ENCODE data around the gene AK5.

AK5 gene

GRCh38 chr1:77395051-77395450 lies 113.2 kb downstream of the AK5 start:
- TF ChIP-seq SIN3A (IDR thresholded peaks at IDR 0.05; ENCODE audit: borderline replicate concordance, insufficient read depth, low read length) (no peak), FOXP2 (optimal IDR thresholded peaks at IDR 0.05; ENCODE audit: borderline replicate concordance, extremely low read depth, extremely low read length, insufficient read depth) (no peak), POLR2AphosphoS5 (IDR thresholded peaks at IDR 0.05; ENCODE audit: low read depth, low read length) (no peak), REST (IDR thresholded peaks at IDR 0.05; ENCODE audit: insufficient read depth in 1 of 2, low read depth in 2 of 2, low read length in 2 of 2) (no peak), TAF1 (IDR thresholded peaks at IDR 0.05; ENCODE audit: borderline replicate concordance, insufficient read depth, low read length) (no peak)

- no peak for TF ChIP-seq TAF1 (IDR thresholded peaks at IDR 0.05; ENCODE audit: borderline replicate concordance, insufficient read depth, low read length)
- no peak for TF ChIP-seq POLR2AphosphoS5 (IDR thresholded peaks at IDR 0.05; ENCODE audit: low read depth, low read length)
- TF ChIP-seq REST (IDR thresholded peaks at IDR 0.05; ENCODE audit: insufficient read depth in 1 of 2, low read depth in 2 of 2, low read length in 2 of 2), result no peak
- no peak for TF ChIP-seq FOXP2 (optimal IDR thresholded peaks at IDR 0.05; ENCODE audit: borderline replicate concordance, extremely low read depth, extremely low read length, insufficient read depth)
Observed at GRCh38 chr1:77398152-77398551, 116.3 kb downstream of the AK5 start.

- no peak for TF ChIP-seq FOXP2 (optimal IDR thresholded peaks at IDR 0.05; ENCODE audit: borderline replicate concordance, extremely low read depth, extremely low read length, insufficient read depth)
- no peak for TF ChIP-seq SIN3A (IDR thresholded peaks at IDR 0.05; ENCODE audit: borderline replicate concordance, insufficient read depth, low read length)
- no peak for TF ChIP-seq POLR2AphosphoS5 (IDR thresholded peaks at IDR 0.05; ENCODE audit: low read depth, low read length)
- no peak for TF ChIP-seq TAF1 (IDR thresholded peaks at IDR 0.05; ENCODE audit: borderline replicate concordance, insufficient read depth, low read length)
- no peak for TF ChIP-seq REST (IDR thresholded peaks at IDR 0.05; ENCODE audit: insufficient read depth in 1 of 2, low read depth in 2 of 2, low read length in 2 of 2)
Observed at GRCh38 chr1:77399250-77400086, 117.6 kb downstream of the AK5 start.

- no peak for TF ChIP-seq REST (IDR thresholded peaks at IDR 0.05; ENCODE audit: insufficient read depth in 1 of 2, low read depth in 2 of 2, low read length in 2 of 2)
- no peak for TF ChIP-seq POLR2AphosphoS5 (IDR thresholded peaks at IDR 0.05; ENCODE audit: low read depth, low read length)
- no peak for TF ChIP-seq FOXP2 (optimal IDR thresholded peaks at IDR 0.05; ENCODE audit: borderline replicate concordance, extremely low read depth, extremely low read length, insufficient read depth)
- TF ChIP-seq SIN3A (IDR thresholded peaks at IDR 0.05; ENCODE audit: borderline replicate concordance, insufficient read depth, low read length), result no peak
- TF ChIP-seq TAF1 (IDR thresholded peaks at IDR 0.05; ENCODE audit: borderline replicate concordance, insufficient read depth, low read length), result no peak
Observed at GRCh38 chr1:77400781-77401180, 119.0 kb downstream of the AK5 start.
